ENCODE results near the gene VPS13D. TPM values are rescaled to one million over a fixed set of nuclear protein-coding genes. Genes with fewer than 3 reads are reported as not detected.

Gene VPS13D
- total RNA-seq, 1 experiment from 2014 or later = 20.2 TPM

GRCh38 chr1:12511128-12511484 lies 281.3 kb downstream of the VPS13D start:
- Histone ChIP-seq H2AFZ (ENCODE audit: low read length) (no peak overlapping the region), H3K27me3 (ENCODE audit: insufficient read depth, low read length) (no peaks in the 10 kb centered on the region), H3K4me2 (ENCODE audit: insufficient read depth, insufficient read length, low read length) (no peak overlapping the region), H4K20me1 (ENCODE audit: control insufficient read depth, insufficient read depth, insufficient read length) (no peaks in the 10 kb centered on the region), H2BK5ac (ENCODE audit: insufficient read length, low read length) (no peak overlapping the region), H3K14ac (ENCODE audit: insufficient read depth, low read length) (no peak overlapping the region), H3K56ac (ENCODE audit: insufficient read length, low read depth, low read length) (no peak overlapping the region), H4K91ac (ENCODE audit: insufficient read length, low read depth, low read length) (no peak overlapping the region), H2AK5ac (ENCODE audit: insufficient read length, low read length) (no peak overlapping the region), H2BK20ac (ENCODE audit: low read depth, low read length, poor library complexity, severe bottlenecking) (no peak overlapping the region), H3K27ac (ENCODE audit: insufficient read length, low read depth, low read length) (no peak overlapping the region), H3K18ac (ENCODE audit: insufficient read length, low read depth, low read length) (no peak overlapping the region), H3K9me3 (ENCODE audit: control insufficient read depth, low read depth, low read length) (no peaks in the 10 kb centered on the region), H2BK15ac (ENCODE audit: low read depth, low read length) (no peak overlapping the region), H3K79me1 (ENCODE audit: insufficient read depth, low read depth, low read length, poor library complexity, severe bottlenecking) (no peaks in the 10 kb centered on the region), H4K8ac (replicated peaks; ENCODE audit: insufficient read length, low read depth, low read length) (no peak overlapping the region), H2BK12ac (ENCODE audit: insufficient read length, low read depth, low read length) (no peak overlapping the region), H3K23me2 (ENCODE audit: insufficient read length, low read depth, low read length, poor library complexity, severe bottlenecking) (no peaks in the 10 kb centered on the region), H3K23ac (ENCODE audit: insufficient read length, low read depth, low read length) (no peak overlapping the region), H2BK120ac (ENCODE audit: low read depth, low read length, poor library complexity, severe bottlenecking) (no peak overlapping the region), H3K79me2 (ENCODE audit: insufficient read depth, low read length) (no peaks in the 10 kb centered on the region), H4K5ac (ENCODE audit: insufficient read length, low read depth, low read length) (no peak overlapping the region), H3T11ph (ENCODE audit: low read length) (no peak overlapping the region), H3K9ac (ENCODE audit: extremely low read depth, insufficient read length, low read length) (no peak overlapping the region), H3K4me1 (ENCODE audit: insufficient read depth, low read length) (peaks cover 5% of the 10 kb centered on the region), H3K4ac (ENCODE audit: low read depth, low read length) (no peak overlapping the region)
- TF ChIP-seq CTCF (conservative IDR thresholded peaks at IDR 0.05) = no peak
- DNase-seq = no peak
- no CpG with 5 or more reads among the region's 3 CpGs for WGBS (ENCODE audit: extremely low coverage, insufficient read length, low lambda C conversion rate)
- H3K4me1 Mint-ChIP-seq = peaks cover 29 to 47% of the 10 kb centered on the region in 2 experiments
- no peaks in the 10 kb centered on the region for H3K27me3 Mint-ChIP-seq (ENCODE audit: low read depth)
- peaks cover 0 to 12% (median 7%) of the 10 kb centered on the region in 3 experiments; a peak in 5 of 7 replicates for H3K36me3 Mint-ChIP-seq (ENCODE audit: insufficient read depth in 1 of 3, low read depth in 3 of 3)
- H3K9me3 Mint-ChIP-seq = no peaks in the 10 kb centered on the region
- no peak overlapping the region for H3K4me3 Mint-ChIP-seq
- H3K27ac Mint-ChIP-seq = peak overlapping the region; percentile 14 to 91 (median 60); a peak in 3 of 7 replicates

Measured in H9 (cell line).